HG03108 (cell line): Measurements from ENCODE around the gene LSAMP.

Source experiments
- ATAC-seq: cut with Tn5 transposase; IDR thresholded peaks from one replicate; pipeline ENCODE4 v1.9.1; 2021; ENCODE audit warnings: moderate library complexity; ENCODE audit not compliant: unreplicated experiment

The LSAMP gene

GRCh38 chr3:116445311-116445841 lies at the start of gene LSAMP:
TSS of gene LSAMP (minus strand) at chr3:116445487.
- no peak for ATAC-seq

GRCh38 chr3:116492379-116492778 lies 47.1 kb upstream of the LSAMP start:
- no peak for ATAC-seq

- no peak for ATAC-seq
Observed at GRCh38 chr3:116483135-116483534, 37.8 kb upstream of the LSAMP start.

- no peak for ATAC-seq
Observed at GRCh38 chr3:116476691-116477090, 31.4 kb upstream of the LSAMP start.

GRCh38 chr3:116474801-116475200 lies 29.5 kb upstream of the LSAMP start:
- ATAC-seq: no peak

GRCh38 chr3:116474032-116474780 lies 28.9 kb upstream of the LSAMP start:
- no peak for ATAC-seq

- no peak for ATAC-seq
Observed at GRCh38 chr3:116473602-116474001, 28.3 kb upstream of the LSAMP start.

- no peak for ATAC-seq
Observed at GRCh38 chr3:116470605-116471197, 25.4 kb upstream of the LSAMP start.

- no peak for ATAC-seq
Observed at GRCh38 chr3:116469546-116469945, 24.3 kb upstream of the LSAMP start.

GRCh38 chr3:116464276-116464798 lies 19.1 kb upstream of the LSAMP start:
- ATAC-seq: no peak

GRCh38 chr3:116453666-116454346 lies 8.5 kb upstream of the LSAMP start:
- no peak for ATAC-seq

GRCh38 chr3:116449546-116450350 lies 4.5 kb upstream of the LSAMP start:
- ATAC-seq: no peak

GRCh38 chr3:116445990-116446389 lies 703 bp upstream of the LSAMP start:
- no peak for ATAC-seq

- ATAC-seq: no peak
Observed at GRCh38 chr3:116444819-116445310, 422 bp downstream of the LSAMP start.

- no peak for ATAC-seq
Observed at GRCh38 chr3:116444115-116444747, 1.1 kb downstream of the LSAMP start.

GRCh38 chr3:116443191-116443661 lies 2.1 kb downstream of the LSAMP start:
- ATAC-seq: no peak

- ATAC-seq: no peak
Observed at GRCh38 chr3:116442331-116443021, 2.8 kb downstream of the LSAMP start.

- no peak for ATAC-seq
Observed at GRCh38 chr3:116441652-116442051, 3.6 kb downstream of the LSAMP start.

- ATAC-seq: no peak
Observed at GRCh38 chr3:116440196-116440595, 5.1 kb downstream of the LSAMP start.
